Activated naive CD8-positive, alpha-beta T cell (primary cell): ENCODE measurements around the gene CACNA1B.

Source experiments
- H3K27ac Mint-ChIP-seq: one replicate; pipeline ENCODE4 v1.8.0; 2021; ENCODE audit warnings: mixed read lengths
- H3K27me3 Mint-ChIP-seq: one replicate; pipeline ENCODE4 v1.8.0; 2021; ENCODE audit warnings: mixed read lengths
- H3K36me3 Mint-ChIP-seq: one replicate; pipeline ENCODE4 v1.8.0; 2021; ENCODE audit warnings: mixed read lengths
- H3K4me1 Mint-ChIP-seq: one replicate; pipeline ENCODE4 v1.8.0; 2021; ENCODE audit warnings: low read depth, mixed read lengths
- H3K4me3 Mint-ChIP-seq: one replicate; pipeline ENCODE4 v1.8.0; 2021; ENCODE audit warnings: mild to moderate bottlenecking, mixed read lengths
- H3K9me3 Mint-ChIP-seq: one replicate; pipeline ENCODE4 v1.8.0; 2021; ENCODE audit warnings: low read depth, mixed read lengths

Gene CACNA1B

GRCh38 chr9:137891588-137892423 is 14.2 kb downstream of the CACNA1B start:
- Mint-ChIP-seq H3K4me1 (no peaks in the 10 kb centered on the region), H3K4me3 (no peak overlapping the region), H3K27me3 (no peaks in the 10 kb centered on the region), H3K27ac (no peak overlapping the region), H3K9me3 (no peaks in the 10 kb centered on the region), H3K36me3 (no peaks in the 10 kb centered on the region)

- Mint-ChIP-seq H3K4me1 (no peaks in the 10 kb centered on the region), H3K9me3 (no peaks in the 10 kb centered on the region), H3K4me3 (no peak overlapping the region), H3K27ac (no peak overlapping the region), H3K36me3 (no peaks in the 10 kb centered on the region), H3K27me3 (no peaks in the 10 kb centered on the region)
Measured at GRCh38 chr9:137892424-137893191, 15.0 kb downstream of the CACNA1B start.

- no peaks in the 10 kb centered on the region for H3K9me3 Mint-ChIP-seq
- no peak overlapping the region for H3K4me3 Mint-ChIP-seq
- H3K36me3 Mint-ChIP-seq, result no peaks in the 10 kb centered on the region
- no peak overlapping the region for H3K27ac Mint-ChIP-seq
- H3K27me3 Mint-ChIP-seq, result no peaks in the 10 kb centered on the region
- H3K4me1 Mint-ChIP-seq, result no peaks in the 10 kb centered on the region
Measured at GRCh38 chr9:137893670-137894069, 16.1 kb downstream of the CACNA1B start.

- Mint-ChIP-seq H3K4me1 (no peaks in the 10 kb centered on the region), H3K27me3 (peaks cover 16% of the 10 kb centered on the region), H3K4me3 (no peak overlapping the region), H3K27ac (no peak overlapping the region), H3K9me3 (no peaks in the 10 kb centered on the region), H3K36me3 (no peaks in the 10 kb centered on the region)
Measured at GRCh38 chr9:137899551-137900360, 22.2 kb downstream of the CACNA1B start.

GRCh38 chr9:137900584-137901310 is 23.2 kb downstream of the CACNA1B start:
- Mint-ChIP-seq H3K4me3 (no peak overlapping the region), H3K9me3 (no peaks in the 10 kb centered on the region), H3K27me3 (peaks cover 16% of the 10 kb centered on the region), H3K27ac (no peak overlapping the region), H3K36me3 (no peaks in the 10 kb centered on the region), H3K4me1 (no peaks in the 10 kb centered on the region)

- no peaks in the 10 kb centered on the region for H3K9me3 Mint-ChIP-seq
- peaks cover 20% of the 10 kb centered on the region for H3K27me3 Mint-ChIP-seq
- no peak overlapping the region for H3K4me3 Mint-ChIP-seq
- H3K36me3 Mint-ChIP-seq, result no peaks in the 10 kb centered on the region
- H3K27ac Mint-ChIP-seq, result no peak overlapping the region
- no peaks in the 10 kb centered on the region for H3K4me1 Mint-ChIP-seq
Measured at GRCh38 chr9:137902646-137903045, 25.1 kb downstream of the CACNA1B start.

- no peaks in the 10 kb centered on the region for H3K9me3 Mint-ChIP-seq
- H3K27me3 Mint-ChIP-seq, result peaks cover 24% of the 10 kb centered on the region
- H3K4me3 Mint-ChIP-seq, result no peak overlapping the region
Measured at GRCh38 chr9:137905740-137906139, 28.2 kb downstream of the CACNA1B start.

GRCh38 chr9:137907776-137908175 is 30.2 kb downstream of the CACNA1B start:
- peaks cover 22% of the 10 kb centered on the region for H3K27me3 Mint-ChIP-seq
- no peaks in the 10 kb centered on the region for H3K4me1 Mint-ChIP-seq
- no peaks in the 10 kb centered on the region for H3K9me3 Mint-ChIP-seq
- H3K27ac Mint-ChIP-seq, result no peak overlapping the region
- no peaks in the 10 kb centered on the region for H3K36me3 Mint-ChIP-seq
- H3K4me3 Mint-ChIP-seq, result no peak overlapping the region

More at GRCh38 chr9:137905740-137906139, 28.2 kb downstream of the CACNA1B start:
- H3K36me3 Mint-ChIP-seq, result no peaks in the 10 kb centered on the region
- H3K4me1 Mint-ChIP-seq, result no peaks in the 10 kb centered on the region
- H3K27ac Mint-ChIP-seq, result no peak overlapping the region

GRCh38 chr9:137912671-137913070 is 35.1 kb downstream of the CACNA1B start:
- Mint-ChIP-seq H3K4me1 (no peaks in the 10 kb centered on the region), H3K9me3 (no peaks in the 10 kb centered on the region), H3K4me3 (no peak overlapping the region), H3K27me3 (peaks cover 18% of the 10 kb centered on the region), H3K27ac (no peak overlapping the region), H3K36me3 (no peaks in the 10 kb centered on the region)

GRCh38 chr9:137913132-137913531 is 35.5 kb downstream of the CACNA1B start:
- H3K9me3 Mint-ChIP-seq, result no peaks in the 10 kb centered on the region
- no peak overlapping the region for H3K4me3 Mint-ChIP-seq
- no peak overlapping the region for H3K27ac Mint-ChIP-seq

GRCh38 chr9:137913771-137914767 is 36.5 kb downstream of the CACNA1B start:
- peaks cover 18% of the 10 kb centered on the region for H3K27me3 Mint-ChIP-seq

More at GRCh38 chr9:137913132-137913531, 35.5 kb downstream of the CACNA1B start:
- no peaks in the 10 kb centered on the region for H3K4me1 Mint-ChIP-seq
- H3K36me3 Mint-ChIP-seq, result no peaks in the 10 kb centered on the region
- H3K27me3 Mint-ChIP-seq, result peaks cover 18% of the 10 kb centered on the region

GRCh38 chr9:137916540-137916939 is 39.0 kb downstream of the CACNA1B start:
- H3K4me1 Mint-ChIP-seq, result no peaks in the 10 kb centered on the region
- H3K36me3 Mint-ChIP-seq, result no peaks in the 10 kb centered on the region
- no peak overlapping the region for H3K27ac Mint-ChIP-seq
- H3K27me3 Mint-ChIP-seq, result peaks cover 13% of the 10 kb centered on the region
- no peak overlapping the region for H3K4me3 Mint-ChIP-seq
- H3K9me3 Mint-ChIP-seq, result no peaks in the 10 kb centered on the region

More at GRCh38 chr9:137913771-137914767, 36.5 kb downstream of the CACNA1B start:
- no peak overlapping the region for H3K4me3 Mint-ChIP-seq
- H3K9me3 Mint-ChIP-seq, result no peaks in the 10 kb centered on the region
- no peaks in the 10 kb centered on the region for H3K4me1 Mint-ChIP-seq
- no peaks in the 10 kb centered on the region for H3K36me3 Mint-ChIP-seq
- H3K27ac Mint-ChIP-seq, result no peak overlapping the region

- Mint-ChIP-seq H3K27me3 (peaks cover 9% of the 10 kb centered on the region), H3K27ac (no peak overlapping the region), H3K4me3 (no peak overlapping the region), H3K9me3 (no peaks in the 10 kb centered on the region), H3K4me1 (no peaks in the 10 kb centered on the region), H3K36me3 (no peaks in the 10 kb centered on the region)
Measured at GRCh38 chr9:137917116-137917515, 39.5 kb downstream of the CACNA1B start.
